Measurements from ENCODE around the gene SLC1A1.
A peak's percentile ranks its signal among the peaks of the same experiment; 100 is the strongest.

SLC1A1 gene

GRCh38 chr9:4489919-4490704, at the start of gene SLC1A1:
Gene SLC1A1 (plus strand): TSS chr9:4490468. CDS start chr9:4490680, 212 bp downstream.
- peak; percentile 20 for DNase-seq

GRCh38 chr9:4442806-4443205, 47.5 kb upstream of the SLC1A1 start:
- no peak for DNase-seq

GRCh38 chr9:4443439-4443838, 46.8 kb upstream of the SLC1A1 start:
- no peak for DNase-seq

GRCh38 chr9:4461437-4461836, 28.8 kb upstream of the SLC1A1 start:
- DNase-seq, result no peak

DNA sequence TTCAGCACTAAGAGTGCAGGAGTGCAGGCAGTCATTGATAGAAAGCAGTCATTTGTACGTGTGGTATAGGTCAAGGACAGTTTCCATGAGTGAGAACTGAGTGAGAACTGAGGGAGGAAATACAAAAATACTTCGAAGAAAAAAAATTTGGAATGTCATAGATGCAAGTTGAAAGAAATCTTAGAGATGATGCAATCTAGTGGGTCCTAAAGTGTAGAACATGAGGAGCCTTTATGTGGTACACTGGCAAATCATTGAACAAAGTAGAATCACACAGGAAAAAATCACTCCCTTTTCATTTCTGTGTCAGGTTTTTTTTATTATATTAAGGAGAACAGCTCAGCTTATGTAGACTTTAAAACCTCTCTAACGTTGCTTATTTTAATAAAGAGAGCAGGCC, 26.4 kb upstream of the SLC1A1 start:
- no peak for DNase-seq

- DNase-seq, result no peak
These were observed 25.3 kb upstream of the SLC1A1 start for GRCh38 chr9:4464911-4465513.

DNA sequence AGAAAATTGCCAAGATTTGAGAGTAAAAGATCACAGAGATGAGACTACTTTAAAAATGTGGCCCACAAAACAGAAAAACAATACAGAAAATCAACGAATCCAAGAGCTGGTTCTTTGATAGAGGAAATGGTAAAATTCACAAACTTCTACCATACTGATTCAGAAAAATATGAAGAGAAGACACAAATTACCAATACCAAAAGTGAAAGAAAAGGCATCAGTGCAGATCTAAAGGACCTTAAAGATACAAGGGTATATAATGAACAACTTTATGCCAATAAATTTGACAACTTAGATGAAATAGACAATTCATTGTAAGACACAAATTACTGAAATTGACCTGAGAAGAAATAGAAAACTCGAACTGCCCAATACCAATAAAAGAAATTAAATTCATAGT, 24.4 kb upstream of the SLC1A1 start:
- no peak for DNase-seq

- DNase-seq, result no peak
These were observed 15.0 kb upstream of the SLC1A1 start for GRCh38 chr9:4475301-4475700.

GRCh38 chr9:4486176-4486575, 4.1 kb upstream of the SLC1A1 start:
- DNase-seq, result no peak

- no peak for DNase-seq
These were observed 728 bp upstream of the SLC1A1 start for GRCh38 chr9:4489562-4489918.

DNA sequence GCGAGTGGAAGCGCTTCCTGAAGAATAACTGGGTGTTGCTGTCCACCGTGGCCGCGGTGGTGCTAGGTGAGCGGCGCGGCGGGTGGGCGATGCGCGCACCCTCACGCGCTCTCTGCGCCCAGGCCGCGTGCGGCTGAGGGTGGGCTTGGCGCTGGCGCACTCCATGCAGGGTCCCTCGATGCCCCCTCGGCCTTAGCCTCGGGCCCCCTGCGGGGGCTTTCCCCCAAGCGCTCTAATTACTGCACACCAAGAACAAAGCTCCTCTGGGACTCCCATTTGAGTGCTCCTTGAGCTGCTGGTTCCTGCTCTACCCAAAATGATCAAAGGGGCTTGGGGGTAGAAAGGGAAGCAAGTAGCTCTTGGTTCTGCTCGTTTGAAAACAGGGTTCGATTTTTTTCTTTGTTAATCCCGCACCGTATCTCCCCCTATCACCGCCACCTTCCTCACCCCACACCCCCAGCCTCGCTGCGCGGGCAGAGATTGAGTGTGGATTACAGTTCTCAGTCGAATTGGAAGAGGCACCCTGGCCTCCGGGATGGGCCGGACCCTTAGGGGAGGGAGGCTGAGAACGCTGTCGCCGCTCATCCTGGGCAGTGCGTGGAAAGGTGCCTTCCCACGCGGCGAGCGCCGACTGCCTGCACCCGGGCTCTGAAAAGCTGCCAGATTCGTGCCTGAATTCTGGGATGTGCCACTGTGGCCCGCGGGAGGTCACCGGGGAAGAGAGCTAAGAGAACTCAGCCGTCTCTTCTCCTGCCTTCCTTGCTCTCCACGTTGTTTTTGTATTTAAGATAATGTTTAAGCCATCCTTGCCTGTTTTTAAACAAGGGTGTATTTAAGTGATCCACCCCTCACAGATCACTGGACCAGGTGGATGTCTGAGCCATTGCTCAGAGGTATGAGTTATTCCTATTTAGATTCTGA, 697 bp downstream of the SLC1A1 start:
- DNase-seq, result no peak

DNA sequence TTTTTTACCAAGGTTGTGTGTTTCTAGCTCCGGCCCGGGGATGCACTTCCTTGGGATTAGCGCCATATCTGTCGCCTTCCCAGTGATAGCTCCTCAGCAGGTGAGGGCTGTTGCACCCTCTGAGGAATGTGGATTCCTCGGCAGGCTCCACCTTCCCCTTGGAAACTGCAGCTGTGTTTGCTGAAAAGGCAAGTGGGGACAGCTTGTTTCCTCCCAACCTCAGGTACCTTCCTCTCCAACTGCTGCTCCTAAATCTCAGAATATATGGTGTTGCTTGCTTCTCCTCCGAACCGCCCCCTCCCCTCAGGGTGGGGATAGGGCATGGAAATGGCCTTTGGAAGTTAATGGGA, 1.3 kb downstream of the SLC1A1 start:
- DNase-seq, result no peak

DNA sequence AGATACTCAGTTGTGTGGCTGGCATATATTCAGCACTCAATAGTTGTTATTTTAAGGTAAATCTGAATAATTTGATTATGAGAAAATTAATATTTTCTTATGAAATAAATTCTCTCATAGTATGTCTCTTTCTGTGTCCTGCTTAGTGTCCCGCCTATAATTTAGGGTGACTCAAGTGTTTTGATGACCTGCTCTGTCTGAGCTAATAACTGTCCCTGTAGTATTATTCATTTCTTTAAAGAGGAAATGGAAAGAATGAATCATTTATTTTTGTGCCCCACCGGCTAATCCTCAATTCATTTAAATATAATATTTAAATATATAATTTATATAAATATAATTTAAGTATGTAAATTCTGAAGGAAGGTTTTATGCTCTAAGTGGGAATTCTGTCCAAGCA, 4.1 kb downstream of the SLC1A1 start:
- no peak for DNase-seq

DNA sequence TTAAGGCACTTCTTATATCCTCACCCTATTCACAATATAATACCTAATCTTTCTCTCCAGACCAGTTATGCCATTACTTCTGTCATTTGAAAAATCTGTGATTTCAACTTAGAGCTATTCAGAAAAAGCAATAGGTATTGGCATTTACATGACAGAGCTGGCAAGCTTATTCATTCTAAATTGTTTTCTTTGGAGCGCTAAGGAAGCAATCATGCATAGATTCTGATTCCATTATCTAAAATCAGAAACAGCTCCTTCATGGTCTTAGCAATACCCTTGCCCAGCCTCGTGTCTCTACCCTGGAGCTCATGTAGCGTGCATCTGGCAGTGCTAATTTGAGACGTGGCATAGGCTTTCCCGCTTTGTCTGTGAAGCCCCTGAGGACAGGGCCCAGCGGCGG, 4.5 kb downstream of the SLC1A1 start:
- DNase-seq, result no peak

GRCh38 chr9:4495537-4495936, 5.3 kb downstream of the SLC1A1 start:
- no peak for DNase-seq

GRCh38 chr9:4496497-4496896, 6.2 kb downstream of the SLC1A1 start:
- DNase-seq, result no peak

DNA sequence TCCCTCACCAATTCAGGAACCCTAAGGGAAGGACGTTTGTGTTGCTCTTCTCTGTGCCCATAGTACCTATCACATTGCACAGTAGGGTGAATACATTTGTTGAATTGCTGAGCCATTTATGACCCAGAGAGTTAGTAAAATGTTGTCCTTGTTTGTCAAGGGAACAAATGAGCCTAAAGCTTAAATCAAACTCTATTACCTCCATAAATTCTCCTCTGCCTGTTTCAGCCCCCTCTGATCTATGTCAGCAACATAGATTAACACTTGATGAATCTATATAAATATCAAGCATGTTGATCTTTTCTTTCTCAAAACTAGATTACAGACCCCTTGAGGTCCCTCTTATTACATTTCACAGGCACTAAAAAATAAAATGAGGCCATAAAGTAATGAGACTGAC, 7.1 kb downstream of the SLC1A1 start:
- no peak for DNase-seq

GRCh38 chr9:4497855-4498254, 7.6 kb downstream of the SLC1A1 start:
- peak; percentile 20 for DNase-seq

- no peak for DNase-seq
These were observed 9.6 kb downstream of the SLC1A1 start for GRCh38 chr9:4499917-4500316.

GRCh38 chr9:4501147-4501507, 10.9 kb downstream of the SLC1A1 start:
- DNase-seq, result no peak

DNA sequence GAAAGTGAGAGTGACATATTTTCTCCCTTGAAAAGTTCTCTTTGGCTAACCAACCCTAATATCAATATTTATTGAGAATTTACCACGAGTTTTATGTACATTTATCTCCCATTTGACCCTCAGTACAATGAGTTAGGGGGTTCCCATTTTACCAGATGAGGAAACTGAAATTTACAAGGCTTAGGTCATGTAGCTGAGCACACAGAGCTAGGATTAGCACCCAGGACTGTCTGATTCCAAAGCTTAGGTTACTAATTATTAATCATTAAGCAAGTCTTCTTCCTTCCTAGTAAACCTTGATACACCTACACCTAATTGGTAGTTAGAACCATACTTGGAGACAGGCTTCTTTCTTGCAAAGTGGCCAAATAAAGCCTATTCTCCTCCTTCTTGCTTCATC, 12.2 kb downstream of the SLC1A1 start:
- no peak for DNase-seq

DNA sequence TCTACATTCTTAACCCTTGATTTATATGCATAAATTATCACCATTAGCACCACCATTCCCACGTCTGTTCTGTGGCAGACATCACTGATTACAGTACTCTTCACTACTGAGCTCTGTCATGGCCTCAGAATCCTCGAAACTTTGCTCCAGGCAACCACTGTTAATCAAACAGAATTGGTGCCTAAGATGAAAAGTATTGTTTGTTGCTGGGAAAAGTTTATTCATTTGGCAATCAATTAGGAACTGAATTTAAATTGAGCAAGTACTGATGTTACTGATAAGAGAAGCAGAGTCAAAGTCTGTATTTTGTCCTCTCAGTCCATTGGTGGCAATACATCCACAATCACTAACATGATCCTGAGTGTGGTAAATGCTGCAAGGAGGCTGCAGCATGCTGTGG, 12.8 kb downstream of the SLC1A1 start:
- no peak for DNase-seq

DNA sequence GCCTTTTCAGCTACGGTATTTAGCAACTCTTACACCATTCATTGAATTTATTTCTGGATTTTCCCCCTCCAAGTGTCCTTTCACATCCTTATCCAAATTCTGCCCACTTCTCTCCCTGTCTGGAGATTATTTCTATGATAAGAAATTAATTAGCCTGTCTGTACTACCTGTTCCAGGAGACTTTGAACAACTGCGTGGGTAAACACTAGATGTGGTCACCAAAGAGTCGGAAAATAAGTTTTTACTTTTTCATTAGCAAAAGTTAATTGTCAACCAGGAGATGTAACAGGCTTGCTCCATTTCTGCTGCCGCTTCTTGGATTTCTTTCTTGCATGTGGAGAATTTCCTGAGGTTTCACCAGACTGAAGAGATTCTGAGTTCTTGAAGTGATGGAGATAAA, 14.0 kb downstream of the SLC1A1 start:
- DNase-seq, result no peak

DNA sequence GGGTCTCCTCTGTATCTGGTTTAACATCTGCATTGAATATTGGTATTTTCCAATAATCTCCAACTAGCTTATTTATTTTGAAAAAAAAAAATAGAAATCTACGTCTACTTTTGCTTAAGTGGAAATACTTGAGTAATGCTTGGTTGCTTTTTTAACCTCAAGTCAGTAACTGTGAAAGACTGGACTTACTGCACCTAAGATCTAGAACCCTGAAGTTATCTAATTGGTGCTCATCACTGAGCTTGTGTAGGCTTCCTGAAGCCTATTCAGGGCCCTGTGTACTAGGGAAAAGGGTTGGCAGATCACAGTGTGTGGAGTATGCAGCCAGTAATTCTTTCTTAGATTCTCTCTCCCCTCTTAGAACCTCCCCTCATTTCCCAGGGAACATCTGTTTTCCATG, 16.2 kb downstream of the SLC1A1 start:
- DNase-seq, result no peak
